Esophagus squamous epithelium (tissue), 5 donors: ENCODE results near the gene FAM53B. TPM values are rescaled to one million over a fixed set of nuclear protein-coding genes. Genes with fewer than 3 reads are reported as not detected.

Source experiments
- DNase-seq: peaks from one replicate; lab custom pipeline; 2025; lab: John Stamatoyannopoulos, UW
- H3K27ac ChIP-seq, 4 donors: fragments of 200-600 bp; sonication (generic); one replicate each; pipeline ENCODE4 v1.5.1; 2016 to 2019; ENCODE audit warnings: mild to moderate bottlenecking in 1 of 4
- H3K27me3 ChIP-seq, 4 donors: fragments of 200-600 bp; sonication (generic); 1 replicate in 3 of 4; 2 replicates in 1 of 4; pipeline versions ENCODE4 v1.5.1 to v1.6.0; 2017 to 2021; ENCODE audit warnings: antibody characterized with exemption in 1 of 4
- H3K36me3 ChIP-seq, 3 donors: fragments of 200-600 bp; sonication (generic); one replicate each; pipeline ENCODE4 v1.5.1; 2016 to 2019
- H3K4me1 ChIP-seq, 3 donors: fragments of 200-600 bp; sonication (generic); one replicate each; pipeline ENCODE4 v1.5.1; 2017 to 2019
- H3K4me3 ChIP-seq, 4 donors: fragments of 200-600 bp; sonication (generic); 1 replicate in 3 of 4; 2 replicates in 1 of 4; pipeline ENCODE4 v1.5.1; 2016 to 2019; ENCODE audit warnings: mild to moderate bottlenecking in 2 of 4, moderate library complexity in 1 of 4
- H3K9me3 ChIP-seq, 3 donors: fragments of 200-600 bp; sonication (generic); one replicate each; pipeline ENCODE4 v1.5.1; 2016 to 2019
- CTCF ChIP-seq, 6 experiments: fragments of 450-650 bp in 4 of 6; fragments of 200-600 bp in 2 of 6; sonication (generic) in 2 of 6; IDR thresholded peaks; one replicate each; pipeline ENCODE4 v1.5.1; 2016 to 2019; ENCODE audit warnings: antibody characterized with exemption in 6 of 6, mild to moderate bottlenecking in 4 of 6, moderate library complexity in 4 of 6
- POLR2A ChIP-seq, 4 donors: fragments of 450-650 bp; IDR thresholded peaks; one replicate each; pipeline ENCODE4 v1.6.1; 2017; ENCODE audit warnings: antibody characterized with exemption in 4 of 4, mild to moderate bottlenecking in 4 of 4, moderate library complexity in 3 of 4
- WGBS, 2 donors: methylation state at CpG; one replicate each; pipeline ENCODE4 v1.1.5; 2018; 5-methylcytosine and 5-hydroxymethylcytosine counted together
- intact Hi-C: fragments of 100-400 bp; cut with DNase I; formaldehyde crosslinking; loops from one replicate; pipeline ENCODE4 v1.15.0; 2022
- total RNA-seq, 4 donors: library from RNA; depleted of rRNA; stranded (reverse); fragments of >200 nt; gene quantifications; one replicate each; pipeline ENCODE4 v1.1.0, GENCODE V29; 2016
- donor health status: DM: yes; HTN: yes; CAD: no.

The FAM53B gene
- total RNA-seq, 4 donors from 2014 or later = 27.4 to 54.2 (median 31.5) TPM

- Histone ChIP-seq H3K27me3 (no peaks in the 10 kb centered on the region), H3K9me3 (no peaks in the 10 kb centered on the region), H3K27ac (peak overlapping the region; percentile 93 to 95 (median 94)), H3K4me3 (peak overlapping the region; percentile 52 to 89 (median 78)), H3K36me3 (no peaks in the 10 kb centered on the region), H3K4me1 (peaks cover 57 to 89% (median 77%) of the 10 kb centered on the region in 3 donors)
- no peak for DNase-seq
- WGBS, 2 donors = 11 to 22% methylated on average over 6 to 11 of the region's 42 CpGs
- intact Hi-C loops = loop anchor here (5.0 kb wide), 1 partner anchor 175 kb away; no protein-coding TSS in a partner anchor
- TF ChIP-seq POLR2A (IDR thresholded peaks at IDR 0.05) = no peak
- peak in 4 of 6 experiments; percentile 2 to 29 (median 18) for TF ChIP-seq CTCF (IDR thresholded peaks at IDR 0.05)
These were observed 1.6 kb downstream of the FAM53B start for GRCh38 chr10:124742413-124743190.

- Histone ChIP-seq H3K4me3 (peak overlapping the region; percentile 52 to 89 (median 78)), H3K4me1 (peaks cover 64 to 89% (median 80%) of the 10 kb centered on the region in 3 donors), H3K27me3 (no peaks in the 10 kb centered on the region), H3K36me3 (no peaks in the 10 kb centered on the region), H3K27ac (peak overlapping the region; percentile 93 to 95 (median 94)), H3K9me3 (no peaks in the 10 kb centered on the region)
- DNase-seq = no peak
- intact Hi-C loops = loop anchor here (5.0 kb wide), 1 partner anchor 175 kb away; no protein-coding TSS in a partner anchor
- 14 to 35% methylated on average over 9 of the region's 9 CpGs for WGBS, 2 donors
- TF ChIP-seq CTCF (IDR thresholded peaks at IDR 0.05) (no peak), POLR2A (IDR thresholded peaks at IDR 0.05) (no peak)
These were observed 2.2 kb downstream of the FAM53B start for GRCh38 chr10:124741922-124742412.

- Histone ChIP-seq H3K4me1 (peaks cover 69 to 89% (median 80%) of the 10 kb centered on the region in 3 donors), H3K4me3 (peak overlapping the region; percentile 9 to 89 (median 78))
- 12 to 14% methylated on average over 13 of the region's 13 CpGs for WGBS, 2 donors
These were observed 2.8 kb downstream of the FAM53B start for GRCh38 chr10:124741281-124741921.

GRCh38 chr10:124740369-124741280 is 3.6 kb downstream of the FAM53B start:
- Histone ChIP-seq H3K27me3 (no peaks in the 10 kb centered on the region), H3K27ac (peak overlapping the region; percentile 93 to 95 (median 94)), H3K36me3 (no peaks in the 10 kb centered on the region), H3K9me3 (no peaks in the 10 kb centered on the region), H3K4me3 (peak overlapping the region; percentile 9 to 89 (median 78)), H3K4me1 (peaks cover 77 to 89% (median 80%) of the 10 kb centered on the region in 3 donors)
- WGBS, 2 donors = 8 to 10% methylated on average over 9 to 13 of the region's 18 CpGs
- no peak for DNase-seq
- intact Hi-C loops = loop anchor here (5.0 kb wide), 1 partner anchor 177 kb away; no protein-coding TSS in a partner anchor
- peak in 1 of 4 donors; percentile 4 for TF ChIP-seq POLR2A (IDR thresholded peaks at IDR 0.05)
- no peak for TF ChIP-seq CTCF (IDR thresholded peaks at IDR 0.05)

More at GRCh38 chr10:124741281-124741921, 2.8 kb downstream of the FAM53B start:
- Histone ChIP-seq H3K9me3 (no peaks in the 10 kb centered on the region), H3K27ac (peak overlapping the region; percentile 93 to 95 (median 94)), H3K36me3 (no peaks in the 10 kb centered on the region), H3K27me3 (no peaks in the 10 kb centered on the region)
- no peak for DNase-seq
- peak; percentile 76 to 98 (median 94) for TF ChIP-seq CTCF (IDR thresholded peaks at IDR 0.05)
- TF ChIP-seq POLR2A (IDR thresholded peaks at IDR 0.05) = no peak
- intact Hi-C loops = loop anchor here (5.0 kb wide), 1 partner anchor 176 kb away; no protein-coding TSS in a partner anchor
